Liver (tissue), 9 donors: ENCODE measurements around the gene MTSS2. TPM values are rescaled to one million over a fixed set of nuclear protein-coding genes. Genes with fewer than 3 reads are reported as not detected.
A peak's percentile ranks its signal among the peaks of the same experiment; 100 is the strongest.

Source experiments
- DNase-seq: peaks from one replicate; pipeline ENCODE4 v3.0.0-alpha.2; 2017; ENCODE audit warnings: low spot score
- H3K27ac ChIP-seq, 2 donors: one replicate each; pipeline ENCODE4 v1.7.0; 2013; ENCODE audit warnings: inconsistent platforms in 2 of 2, low read length in 2 of 2, control low read depth in 1 of 2, low read depth in 1 of 2, mild to moderate bottlenecking in 1 of 2
- H3K27me3 ChIP-seq, 4 donors: one replicate each; pipeline versions ENCODE4 v1.6.1 to v1.7.0; 2013; ENCODE audit warnings: low read length in 3 of 4, inconsistent platforms in 1 of 4, mild to moderate bottlenecking in 1 of 4, moderate library complexity in 1 of 4; ENCODE audit not compliant: control insufficient read depth in 4 of 4, insufficient read depth in 4 of 4
- H3K36me3 ChIP-seq, 4 donors: one replicate each; pipeline versions ENCODE4 v1.6.1 to v1.7.0; 2013; ENCODE audit warnings: low read length in 3 of 4, mild to moderate bottlenecking in 3 of 4, low read depth in 1 of 4, moderate library complexity in 1 of 4; ENCODE audit not compliant: control insufficient read depth in 4 of 4, insufficient read depth in 3 of 4
- H3K4me1 ChIP-seq, 4 donors: one replicate each; pipeline versions ENCODE4 v1.6.1 to v1.7.0; 2013; ENCODE audit warnings: low read length in 3 of 4, mild to moderate bottlenecking in 3 of 4, moderate library complexity in 1 of 4; ENCODE audit not compliant: control insufficient read depth in 4 of 4, insufficient read depth in 4 of 4
- H3K4me3 ChIP-seq, 3 donors: one replicate each; pipeline versions ENCODE4 v1.6.1 to v1.7.0; 2013; ENCODE audit warnings: low read length in 3 of 3, control low read depth in 1 of 3, low read depth in 1 of 3, mild to moderate bottlenecking in 1 of 3
- H3K9ac ChIP-seq, 2 donors: one replicate each; pipeline ENCODE4 v1.7.0; 2013; ENCODE audit warnings: low read length in 2 of 2, mild to moderate bottlenecking in 2 of 2, moderate library complexity in 2 of 2, control low read depth in 1 of 2, low read depth in 1 of 2
- H3K9me3 ChIP-seq, 4 donors: one replicate each; pipeline versions ENCODE4 v1.6.1 to v1.7.0; 2013; ENCODE audit warnings: low read length in 3 of 4; ENCODE audit not compliant: control insufficient read depth in 4 of 4
- ATF3 ChIP-seq: IDR thresholded peaks from 2 replicates; pipeline ENCODE4 v1.6.1; 2016; ENCODE audit warnings: antibody characterized with exemption
- CTCF ChIP-seq: fragments of 150-350 bp; IDR thresholded peaks from 2 replicates; pipeline ENCODE4 v1.5.1; 2017; ENCODE audit warnings: improper control_type of control experiment, low read depth, low read length; ENCODE audit not compliant: missing input control
- EGR1 ChIP-seq, 2 donors: IDR thresholded peaks; 2 replicates each; pipeline ENCODE4 v1.6.1; 2016 to 2018; ENCODE audit warnings: antibody characterized with exemption in 2 of 2, low read depth in 2 of 2
- FOXA2 ChIP-seq: IDR thresholded peaks from 2 replicates; pipeline ENCODE4 v1.6.1; 2016; ENCODE audit warnings: antibody characterized with exemption
- GABPA ChIP-seq, 2 donors: IDR thresholded peaks in 1 of 2; conservative IDR thresholded peaks in 1 of 2; 2 replicates each; pipeline ENCODE4 v1.6.1; 2016; ENCODE audit warnings: antibody characterized with exemption in 2 of 2, mild to moderate bottlenecking in 1 of 2, moderate library complexity in 1 of 2
- HNF4A ChIP-seq, 2 donors: conservative IDR thresholded peaks; 2 replicates each; pipeline ENCODE4 v1.6.1; 2016; ENCODE audit warnings: antibody characterized with exemption in 2 of 2, mild to moderate bottlenecking in 2 of 2
- HNF4G ChIP-seq: IDR thresholded peaks from 2 replicates; pipeline ENCODE4 v1.6.1; 2016; ENCODE audit warnings: antibody characterized with exemption
- JUND ChIP-seq, 2 donors: IDR thresholded peaks; 2 replicates each; pipeline ENCODE4 v1.6.1; 2016; ENCODE audit warnings: antibody characterized with exemption in 2 of 2
- NR2F2 ChIP-seq: IDR thresholded peaks from 2 replicates; pipeline ENCODE4 v1.6.1; 2016; ENCODE audit warnings: antibody characterized with exemption
- RAD21 ChIP-seq, 2 donors: IDR thresholded peaks; 2 replicates each; pipeline ENCODE4 v1.6.1; 2016; ENCODE audit warnings: antibody characterized with exemption in 2 of 2, mild to moderate bottlenecking in 2 of 2
- RXRA ChIP-seq, 2 donors: IDR thresholded peaks; 2 replicates each; pipeline ENCODE4 v1.6.1; 2017 to 2018; ENCODE audit warnings: antibody characterized with exemption in 2 of 2, mild to moderate bottlenecking in 1 of 2
- SP1 ChIP-seq: IDR thresholded peaks from 2 replicates; pipeline ENCODE4 v1.6.1; 2018; ENCODE audit warnings: antibody characterized with exemption, mild to moderate bottlenecking
- TAF1 ChIP-seq: conservative IDR thresholded peaks from 2 replicates; pipeline ENCODE4 v1.6.1; 2016; ENCODE audit warnings: antibody characterized with exemption, mild to moderate bottlenecking
- YY1 ChIP-seq: IDR thresholded peaks from 2 replicates; pipeline ENCODE4 v1.6.1; 2016; ENCODE audit warnings: antibody characterized with exemption, mild to moderate bottlenecking
- ZBTB33 ChIP-seq: IDR thresholded peaks from 2 replicates; pipeline ENCODE4 v1.6.1; 2016; ENCODE audit warnings: antibody characterized with exemption
- WGBS: extraction: QIAGEN DNeasy Blood & Tissue Kit; methylation state at CpG from one replicate; pipeline ENCODE4 v1.1.7; 2013; 5-methylcytosine and 5-hydroxymethylcytosine counted together
- polyA plus RNA-seq, 2 donors: library from polyadenylated mRNA; stranded (reverse) in 1 of 2; unstranded in 1 of 2; fragments of 200-250 nt in 1 of 2; fragments of >200 nt in 1 of 2; fragmentation: Nextera tagmentation in 1 of 2; extraction: Ambion mirVana in 1 of 2; gene quantifications; one replicate each; pipeline versions ENCODE4 v1.2.1 to v1.2.3, GENCODE V29; 2013 to 2015
- total RNA-seq, 2 donors: library from RNA; depleted of rRNA; stranded (reverse); fragments of >200 nt; gene quantifications; one replicate each; pipeline ENCODE4 v1.2.3, GENCODE V29; 2014
- TF ChIP-seq, protein P1 (sequence below): IDR thresholded peaks from 2 replicates; pipeline ENCODE4 v1.6.1; 2016; ENCODE audit warnings: antibody characterized with exemption
- donor health status: healthy.
- donor health status: healthy.
- donor health status: healthy.
- donor health status: healthy.
- donor health status: healthy.

MTSS2 gene
- total and polyA plus RNA-seq, 4 donors, result 3.8 to 95.7 (median 35.9) TPM

- Histone ChIP-seq H3K4me3 (no peak overlapping the region), H3K9ac (no peak overlapping the region), H3K27me3 (no peaks in the 10 kb centered on the region), H3K4me1 (peaks cover 17 to 48% (median 31%) of the 10 kb centered on the region in 4 donors), H3K27ac (peak overlapping the region in 1 of 2 donors; percentile 21), H3K9me3 (no peaks in the 10 kb centered on the region), H3K36me3 (peaks cover 0 to 2% (median 0%) of the 10 kb centered on the region in 4 donors)
- 71% methylated on average over 30 of the region's 30 CpGs for WGBS
- DNase-seq, result no peak
- TF ChIP-seq EGR1 (IDR thresholded peaks at IDR 0.05; ENCODE audit: low read depth in 2 of 2) (no peak), YY1 (no peak), GABPA (IDR thresholded peaks at IDR 0.05 in 1 of 2, conservative IDR thresholded peaks at IDR 0.05 in 1 of 2) (no peak), TAF1 (no peak), RAD21 (IDR thresholded peaks at IDR 0.05) (peak; percentile 38 to 41), HNF4A (conservative IDR thresholded peaks at IDR 0.05) (peak in 1 of 2 donors; percentile 20), SP1 (no peak), JUND (IDR thresholded peaks at IDR 0.05) (no peak), ATF3 (no peak), CTCF (no peak)
- TF ChIP-seq, protein P1, sequence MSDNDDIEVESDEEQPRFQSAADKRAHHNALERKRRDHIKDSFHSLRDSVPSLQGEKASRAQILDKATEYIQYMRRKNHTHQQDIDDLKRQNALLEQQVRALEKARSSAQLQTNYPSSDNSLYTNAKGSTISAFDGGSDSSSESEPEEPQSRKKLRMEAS, result no peak
Observed at GRCh38 chr16:70700101-70701020, 14.5 kb upstream of the MTSS2 start.

- no peak for DNase-seq
- Histone ChIP-seq H3K36me3 (peaks cover 0 to 2% (median 1%) of the 10 kb centered on the region in 4 donors), H3K27ac (no peak overlapping the region), H3K4me3 (no peak overlapping the region), H3K27me3 (no peaks in the 10 kb centered on the region), H3K9ac (no peak overlapping the region), H3K4me1 (peaks cover 17 to 50% (median 32%) of the 10 kb centered on the region in 4 donors), H3K9me3 (no peaks in the 10 kb centered on the region)
- TF ChIP-seq HNF4G (no peak), TAF1 (no peak), JUND (IDR thresholded peaks at IDR 0.05) (no peak), RXRA (IDR thresholded peaks at IDR 0.05) (no peak), ZBTB33 (no peak), ATF3 (no peak), FOXA2 (no peak), NR2F2 (no peak)
- TF ChIP-seq, protein P1, result no peak
- WGBS, result 95% methylated on average over 17 of the region's 17 CpGs
Observed at GRCh38 chr16:70699696-70700095, 13.8 kb upstream of the MTSS2 start.
